Measurements from ENCODE around the gene TRPC4. TPM values are rescaled to one million over a fixed set of nuclear protein-coding genes. Genes with fewer than 3 reads are reported as not detected.

Gene TRPC4
- total RNA-seq, 1 experiment from 2014 or later = 8.0 TPM

- H3K27me3 Mint-ChIP-seq (ENCODE audit: low read depth) = no peaks in the 10 kb centered on the region
- DNase-seq (ENCODE audit: low spot score) (no peak), ATAC-seq (no peak)
- no peak overlapping the region for H3K27ac Mint-ChIP-seq
- H3K4me3 Mint-ChIP-seq = no peak overlapping the region
- peaks cover 15% of the 10 kb centered on the region for H3K4me1 Mint-ChIP-seq
- ChIA-PET CTCF (no interaction called here), POLR2A (no interaction called here)
- H3K36me3 Mint-ChIP-seq = no peaks in the 10 kb centered on the region
- TF ChIP-seq ZNF396 (CRISPR knock-in tag; IDR thresholded peaks at IDR 0.05; ENCODE audit: borderline replicate concordance) = no peak
- TF ChIP-seq AFF4 (CRISPR knock-in tag; IDR thresholded peaks at IDR 0.05; ENCODE audit: borderline replicate concordance) = no peak
- TF ChIP-seq PRDM15 (CRISPR knock-in tag; IDR thresholded peaks at IDR 0.05) = no peak
- no peak for TF ChIP-seq ZNF532 (CRISPR knock-in tag; IDR thresholded peaks at IDR 0.05; ENCODE audit: borderline replicate concordance)
- no peak for TF ChIP-seq MXD4 (CRISPR knock-in tag; IDR thresholded peaks at IDR 0.05; ENCODE audit: borderline replicate concordance)
- TF ChIP-seq CREM (CRISPR knock-in tag; IDR thresholded peaks at IDR 0.05) = no peak
- TF ChIP-seq NR3C1 (CRISPR knock-in tag; conservative IDR thresholded peaks at IDR 0.05; ENCODE audit: low read depth) = no peak
- TF ChIP-seq ATF6 (CRISPR knock-in tag; IDR thresholded peaks at IDR 0.05) = no peak
- TF ChIP-seq SMAD3 (CRISPR knock-in tag; IDR thresholded peaks at IDR 0.05; ENCODE audit: borderline replicate concordance) = no peak
- no peak for TF ChIP-seq HMGA2 (CRISPR knock-in tag; IDR thresholded peaks at IDR 0.05)
- TF ChIP-seq TEAD4 (CRISPR knock-in tag; IDR thresholded peaks at IDR 0.05) = no peak
- no peak for TF ChIP-seq FOXJ3 (CRISPR knock-in tag; IDR thresholded peaks at IDR 0.05; ENCODE audit: borderline replicate concordance)
- TF ChIP-seq ZNF671 (CRISPR knock-in tag; IDR thresholded peaks at IDR 0.05) = no peak
- TF ChIP-seq ZNF512 (CRISPR knock-in tag; IDR thresholded peaks at IDR 0.05; ENCODE audit: borderline replicate concordance) = no peak
- TF ChIP-seq ERG (CRISPR knock-in tag; IDR thresholded peaks at IDR 0.05) = no peak
- TF ChIP-seq ZNF263 (CRISPR knock-in tag; IDR thresholded peaks at IDR 0.05; ENCODE audit: low read depth) = no peak
- TF ChIP-seq IRF1 (CRISPR knock-in tag; IDR thresholded peaks at IDR 0.05) = no peak
- no peak for TF ChIP-seq TEAD1 (CRISPR knock-in tag; IDR thresholded peaks at IDR 0.05)
- H3K9me3 Mint-ChIP-seq = peaks cover 8% of the 10 kb centered on the region; the same call in 1 of the 2 replicates
Measured at GRCh38 chr13:37893321-37893720, 23.7 kb upstream of the TRPC4 start.

Data from WTC11 (cell line).